K562 (cell line): ENCODE results near the gene ZBTB48. TPM values are rescaled to one million over a fixed set of nuclear protein-coding genes. Genes with fewer than 3 reads are reported as not detected.

Source experiments
- BACH1 ChIP-seq: fragments of 200-800 bp; sonication (Bioruptor generic); IDR thresholded peaks from 2 replicates; pipeline ENCODE4 v1.6.1; 2016; ENCODE audit warnings: missing genetic modification characterization, missing compliant biosample characterization
- BDP1 ChIP-seq: IDR thresholded peaks from 3 replicates; pipeline ENCODE4 v1.6.1; 2011; ENCODE audit not compliant: insufficient read length, insufficient read depth
- DMBX1 ChIP-seq: fragments of 250-450 bp; sonication (Bioruptor Pico); IDR thresholded peaks from 2 replicates; pipeline ENCODE4 v1.8.0; 2022; ENCODE audit warnings: inconsistent platforms, mild to moderate bottlenecking, moderate library complexity, borderline replicate concordance
- FOXJ3 ChIP-seq: sonication (generic); formaldehyde crosslinking; IDR thresholded peaks from 2 replicates; pipeline ENCODE4 v1.4.0; 2020; ENCODE audit warnings: mild to moderate bottlenecking, missing genetic modification reagents
- GABPA ChIP-seq: fragments of 200-800 bp; sonication (Bioruptor generic); conservative IDR thresholded peaks from 2 replicates; pipeline ENCODE4 v1.6.1; 2016; ENCODE audit warnings: low read depth, missing genetic modification characterization, missing compliant biosample characterization
- GTF2E2 ChIP-seq: fragments of 200-800 bp; sonication (Bioruptor generic); IDR thresholded peaks from 2 replicates; pipeline ENCODE4 v1.6.1; 2016; ENCODE audit warnings: missing genetic modification characterization, missing compliant biosample characterization
- NFIX ChIP-seq: fragments of 250-450 bp; sonication (Bioruptor Pico); IDR thresholded peaks from 2 replicates; pipeline ENCODE4 v1.4.0; 2020; ENCODE audit warnings: low read depth, mild to moderate bottlenecking, moderate library complexity
- POLR3G ChIP-seq: IDR thresholded peaks from 2 replicates; pipeline ENCODE4 v1.6.1; 2011; ENCODE audit not compliant: insufficient read length, insufficient replicate concordance; ENCODE audit errors: extremely low read depth
- POU5F1 ChIP-seq: fragments of 150-350 bp; IDR thresholded peaks from 2 replicates; pipeline ENCODE4 v1.6.1; 2014; ENCODE audit warnings: borderline replicate concordance, low read length, low read depth, mild to moderate bottlenecking; ENCODE audit not compliant: partially characterized antibody
- RBM22 ChIP-seq: fragments of 200-400 bp; formaldehyde crosslinking; IDR thresholded peaks from 2 replicates; pipeline ENCODE4 v1.6.1; 2018; ENCODE audit warnings: low read length, low read depth; ENCODE audit not compliant: poor library complexity, severe bottlenecking
- RCOR1 ChIP-seq, 2 experiments: IDR thresholded peaks; 2 replicates each; pipeline ENCODE4 v1.6.1; 2012; ENCODE audit warnings: low read depth in 2 of 2, low read length in 2 of 2, borderline replicate concordance in 1 of 2, improper control_type of control experiment in 1 of 2
- RNF219 ChIP-seq: fragments of 250-450 bp; sonication (Bioruptor Pico); IDR thresholded peaks from 2 replicates; pipeline ENCODE4 v1.5.0; 2022; ENCODE audit warnings: mild to moderate bottlenecking
- RUNX1 ChIP-seq: sonication (generic); IDR thresholded peaks from 2 replicates; pipeline ENCODE4 v1.6.1; 2016; ENCODE audit warnings: antibody characterized with exemption, low read depth
- SMARCE1 ChIP-seq: fragments of 450-650 bp; IDR thresholded peaks from 2 replicates; pipeline ENCODE4 v1.7.1; 2016; ENCODE audit warnings: mild to moderate bottlenecking
- SREBF2 ChIP-seq: sonication (generic); formaldehyde crosslinking; IDR thresholded peaks from 2 replicates; pipeline ENCODE4 v1.4.0; 2020; ENCODE audit warnings: mild to moderate bottlenecking, missing genetic modification reagents
- USF2 ChIP-seq: sonication (generic); formaldehyde crosslinking; IDR thresholded peaks from 2 replicates; pipeline ENCODE4 v1.5.0; 2020; ENCODE audit warnings: missing genetic modification reagents
- YY1 ChIP-seq, 3 experiments: IDR thresholded peaks; 2 replicates each; pipeline ENCODE4 v1.6.1; 2011; ENCODE audit warnings: low read length in 2 of 3, mild to moderate bottlenecking in 2 of 3, moderate library complexity in 2 of 3, borderline replicate concordance in 1 of 3, control low read depth in 1 of 3, low read depth in 1 of 3; ENCODE audit not compliant: insufficient read depth in 3 of 3, insufficient replicate concordance in 2 of 3, control insufficient read depth in 1 of 3, insufficient read length in 1 of 3; ENCODE audit errors: extremely low read depth in 1 of 3
- ZBTB26 ChIP-seq: fragments of 450-650 bp; formaldehyde crosslinking; IDR thresholded peaks from 2 replicates; pipeline ENCODE4 v1.4.0; 2022; ENCODE audit warnings: missing genetic modification characterization
- ZFX ChIP-seq: sonication (generic); formaldehyde crosslinking; IDR thresholded peaks from 2 replicates; pipeline ENCODE4 v1.8.0; 2022; ENCODE audit warnings: mild to moderate bottlenecking, missing genetic modification reagents, moderate library complexity
- ZNF699 ChIP-seq: fragments of 250-450 bp; sonication (Bioruptor Pico); IDR thresholded peaks from 2 replicates; pipeline ENCODE4 v1.8.0; 2021; ENCODE audit warnings: mild to moderate bottlenecking, moderate library complexity; ENCODE audit not compliant: insufficient replicate concordance
- ZNF764 ChIP-seq: fragments of 250-450 bp; sonication (Bioruptor Pico); IDR thresholded peaks from 2 replicates; pipeline ENCODE4 v1.4.0; 2020; ENCODE audit warnings: low read depth, mild to moderate bottlenecking, moderate library complexity
- polyA plus RNA-seq, 8 experiments: library from polyadenylated mRNA; depleted of rRNA in 4 of 8; stranded (reverse) in 5 of 8; unstranded in 3 of 8; fragments of >200 nt; fragmentation: Nextera tagmentation in 2 of 8; fragmentation: Illumina TruSeq in 1 of 8; extraction: Ambion mirVana in 2 of 8; extraction: Trizol in 1 of 8; gene quantifications; 2 replicates each; pipeline versions ENCODE4 v1.2.1 to v1.2.3, GENCODE V29; 2011 to 2014; ENCODE audit warnings: inconsistent platforms in 1 of 8, missing spikeins in 1 of 8
- total RNA-seq, 7 experiments: library from RNA; depleted of rRNA in 6 of 7; stranded (reverse); fragments of >200 nt in 6 of 7; fragmentation: Illumina TruSeq in 2 of 7; extraction: Trizol in 2 of 7; gene quantifications; 2 replicates each; pipeline versions ENCODE4 v1.2.1 to v1.2.3, GENCODE V29; 2011 to 2021; ENCODE audit warnings: low replicate concordance in 1 of 7

The ZBTB48 gene
- total and polyA plus RNA-seq, 9 of the 15 experiments (the other 6 are each of a cell fraction or from before 2014, with no cell fraction given) = 1.9 to 66.9 (median 29.5) TPM

- TF ChIP-seq BDP1 (no peak), ZBTB26 (no peak), SREBF2 (CRISPR knock-in tag) (no peak), SMARCE1 (peak; percentile 45; the same call in 1 of the 2 replicates), ZNF699 (no peak), YY1 (IDR thresholded peaks at IDR 0.05; ENCODE audit: borderline replicate concordance in 1 of 3, control insufficient read depth in 1 of 3, extremely low read depth in 1 of 3, insufficient read depth in 3 of 3, insufficient read length in 1 of 3, insufficient replicate concordance in 2 of 3, low read depth in 1 of 3, low read length in 2 of 3) (peak; percentile 93 to 100 (median 98)), GABPA (tag) (peak; percentile 18; the same call in 1 of the 2 replicates), RUNX1 (no peak), ZNF764 (no peak), FOXJ3 (CRISPR knock-in tag) (no peak), POLR3G (no peak), RBM22 (peak; percentile 86), POU5F1 (no peak), RCOR1 (IDR thresholded peaks at IDR 0.05; ENCODE audit: borderline replicate concordance in 1 of 2, low read depth in 2 of 2, low read length in 2 of 2) (0 out of 4 replicates have a peak, but pooled peaks of 1 of the 2 experiments have one; percentile 1), NFIX (CRISPR knock-in tag) (peak; percentile 26; the same call in 1 of the 2 replicates), RNF219 (no peak), USF2 (CRISPR knock-in tag) (no peak), ZFX (CRISPR knock-in tag) (peak; percentile 97), GTF2E2 (tag) (no peak), BACH1 (tag) (no peak), DMBX1 (CRISPR knock-in tag) (no peak)
Observed at GRCh38 chr1:6624710-6625583, 45.2 kb downstream of the ZBTB48 start, which contains the start of gene THAP3 (continued).
